ENCODE data around the gene SGCD.
"Not testable (repeated sequence)": the region's sequence is repeated elsewhere in the genome, so short reads cannot be mapped to it uniquely, and the experiment has no call there.

The SGCD gene

DNA sequence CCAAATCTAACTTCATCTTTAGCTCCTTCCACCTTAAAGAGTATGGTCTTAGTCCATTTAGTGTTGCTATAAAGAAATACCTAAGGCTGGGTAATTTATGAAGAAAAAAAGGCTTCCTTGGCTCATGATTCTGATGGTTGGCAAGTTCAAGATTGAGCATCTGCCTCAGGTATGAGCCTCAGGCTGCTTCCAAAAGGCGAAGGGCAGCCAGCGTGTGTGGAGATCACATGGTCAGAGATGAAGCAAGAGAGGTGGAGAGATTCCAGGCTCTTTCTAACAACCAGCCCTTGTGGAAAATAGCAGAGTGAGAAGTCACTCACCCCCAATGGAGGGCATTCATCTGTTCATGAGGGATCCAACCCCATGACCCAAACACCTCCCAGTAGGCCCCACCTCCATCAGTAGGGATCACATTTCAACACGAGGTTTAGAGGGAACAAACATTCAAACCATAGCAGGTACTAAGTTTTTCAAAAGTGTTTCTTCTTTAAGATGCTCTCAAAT, 225.9 kb downstream of the SGCD start:
- in situ Hi-C loops (cut with HindIII; ENCODE audit: low sequenced_read_pairs): no loop called here

DNA sequence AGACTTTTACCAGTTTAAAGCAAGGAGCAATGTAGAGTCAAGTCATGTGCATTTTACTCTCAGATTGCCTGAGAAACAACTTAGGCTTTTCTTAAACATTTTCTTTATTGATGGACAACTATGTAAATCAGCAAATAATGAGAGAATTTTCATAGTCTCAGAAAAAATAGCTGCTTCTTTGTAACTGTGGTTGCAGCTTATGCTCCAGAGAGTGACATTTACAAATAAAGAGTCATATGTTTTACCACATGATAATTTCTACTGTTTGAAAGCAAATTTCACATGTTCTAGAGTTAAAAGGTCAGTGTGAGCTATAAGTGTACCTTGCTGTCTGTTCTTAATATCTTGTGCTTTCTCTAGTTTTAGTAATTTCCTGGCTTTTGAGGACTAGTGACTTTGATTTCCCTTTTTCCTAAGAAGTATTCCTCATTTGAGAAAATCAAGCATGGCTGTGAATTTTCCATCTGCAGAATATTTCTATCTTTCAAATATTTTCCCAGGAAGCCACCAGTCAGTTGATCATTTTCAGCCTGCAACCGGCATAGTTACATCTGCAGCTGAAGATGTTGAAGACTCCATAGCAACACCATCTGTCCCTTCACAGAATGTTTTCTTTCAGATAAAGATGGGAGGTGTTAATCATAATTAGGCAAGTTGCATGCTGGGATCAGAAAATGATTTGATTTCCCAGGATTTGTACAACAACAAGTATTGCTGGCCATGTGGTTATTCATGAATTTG, 229.9 kb downstream of the SGCD start:
- in situ Hi-C loops (cut with HindIII; ENCODE audit: low sequenced_read_pairs): no loop called here

DNA sequence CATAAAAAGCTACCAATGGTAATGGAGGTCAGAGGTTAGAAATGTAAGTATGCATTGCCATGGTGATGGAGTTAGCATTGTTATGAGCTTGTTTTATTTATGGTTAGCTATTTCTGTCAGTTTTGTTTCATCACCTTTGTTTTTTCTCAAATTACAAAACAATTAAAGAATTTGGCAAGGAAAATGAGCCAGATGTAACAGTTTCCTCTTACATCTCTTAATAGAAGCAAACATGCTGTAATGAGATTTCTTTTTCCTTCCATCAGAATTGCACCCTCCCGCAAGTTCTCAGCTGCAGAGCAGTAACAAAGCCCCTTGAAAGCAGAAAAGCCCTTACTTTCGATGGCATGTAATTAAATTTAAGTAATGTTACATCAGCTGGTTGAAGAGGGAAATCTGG, 233.0 kb downstream of the SGCD start:
- in situ Hi-C loops (cut with HindIII; ENCODE audit: low sequenced_read_pairs): no loop called here

DNA sequence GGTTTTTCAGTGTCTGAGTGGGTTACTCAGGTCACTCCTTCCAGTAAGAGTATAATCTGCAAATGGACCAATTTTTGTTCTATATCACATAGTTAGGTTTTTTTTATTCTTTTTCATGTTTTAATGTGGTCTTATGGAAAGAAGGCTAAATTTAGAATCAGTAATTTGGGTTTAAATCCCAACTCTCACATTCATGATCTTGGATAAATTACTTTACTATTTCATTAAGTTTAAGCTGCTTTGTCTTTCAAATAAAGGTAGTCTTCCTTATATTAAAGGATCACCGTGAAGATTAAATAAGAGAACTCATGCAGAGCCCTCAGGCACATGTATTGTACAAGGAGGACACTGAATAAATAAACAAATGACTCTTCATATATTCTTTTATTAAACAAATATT, 234.7 kb downstream of the SGCD start:
- in situ Hi-C loops (cut with HindIII; ENCODE audit: low sequenced_read_pairs): no loop called here

DNA sequence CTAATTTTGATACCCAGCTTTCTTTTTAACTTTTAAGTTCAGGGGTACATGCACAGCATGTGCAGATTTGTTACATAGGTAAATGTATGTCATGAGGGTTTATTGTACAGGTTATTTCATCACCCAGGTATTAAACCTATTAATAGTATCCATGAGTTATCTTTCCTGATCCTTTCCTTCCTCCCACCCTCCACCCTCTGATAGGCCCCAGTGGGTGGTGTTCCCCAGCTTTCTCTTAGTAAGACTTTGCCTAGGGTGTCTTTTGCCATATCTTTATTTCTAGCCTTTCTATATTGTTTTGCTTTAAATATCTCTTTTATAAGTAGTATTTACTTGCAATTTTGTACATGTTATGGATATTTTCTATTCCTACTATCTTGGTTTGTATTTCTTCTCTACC, 243.7 kb downstream of the SGCD start:
- in situ Hi-C loops (cut with HindIII; ENCODE audit: low sequenced_read_pairs): no loop called here

DNA sequence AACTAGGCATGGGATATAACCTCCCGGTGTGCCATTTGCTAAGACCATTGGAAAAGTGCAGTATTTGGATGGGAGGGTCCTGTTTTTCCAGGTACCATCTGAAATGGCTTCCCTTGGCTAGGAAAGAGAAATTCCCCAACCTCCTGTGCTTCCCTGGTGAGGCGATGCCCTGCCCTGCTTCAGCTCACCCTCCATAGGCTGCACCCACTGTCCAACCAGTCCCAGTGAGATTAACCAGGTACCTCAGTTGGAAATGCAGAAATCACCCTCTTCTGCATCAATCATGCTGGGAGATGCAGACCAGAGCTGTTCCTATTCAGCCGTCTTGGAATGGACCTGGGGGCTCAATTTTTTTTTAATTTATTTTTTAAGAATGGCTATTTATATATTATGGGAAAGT, 254.8 kb downstream of the SGCD start:
- in situ Hi-C loops (cut with HindIII; ENCODE audit: low sequenced_read_pairs): no loop called here

DNA sequence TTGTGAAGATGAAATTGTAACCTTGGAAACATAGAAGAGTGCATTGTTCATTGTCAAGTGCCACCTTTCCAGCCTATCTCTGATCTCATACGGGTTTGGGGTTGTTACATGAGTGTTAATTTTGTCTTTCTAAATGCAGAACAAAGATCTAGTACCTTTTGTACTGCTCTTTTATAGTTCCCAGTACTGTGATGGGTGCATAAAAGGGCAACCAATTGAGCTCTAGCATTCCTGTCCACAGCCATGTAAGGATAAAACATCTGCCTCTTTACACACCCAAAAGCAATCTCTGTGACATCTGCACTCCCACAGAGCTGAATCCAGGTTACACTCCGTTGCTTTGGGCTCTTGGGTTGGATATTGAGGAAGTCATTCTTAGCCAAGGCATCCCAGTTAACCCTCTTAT, 255.2 kb downstream of the SGCD start:
- in situ Hi-C loops (cut with HindIII; ENCODE audit: low sequenced_read_pairs): no loop called here

DNA sequence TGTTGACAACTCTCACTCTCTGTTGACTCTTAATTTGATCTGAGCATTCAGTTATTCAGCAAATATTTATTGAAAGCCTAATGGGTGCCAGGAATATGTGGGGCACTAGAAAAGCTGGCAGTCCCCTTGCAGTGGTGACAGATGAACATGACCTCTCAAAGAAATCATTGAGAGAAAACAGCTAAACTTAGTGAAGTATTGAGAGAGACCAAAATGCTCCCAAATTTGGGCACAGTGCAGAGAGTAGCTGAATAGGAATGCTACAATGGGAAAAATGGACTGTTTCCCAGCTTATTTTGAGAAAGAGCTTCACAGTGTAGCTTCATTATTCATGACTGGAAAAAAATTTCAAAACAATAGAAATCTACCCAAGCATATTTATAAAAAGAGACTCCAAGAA, 257.9 kb downstream of the SGCD start:
- in situ Hi-C loops (cut with HindIII; ENCODE audit: low sequenced_read_pairs): no loop called here

DNA sequence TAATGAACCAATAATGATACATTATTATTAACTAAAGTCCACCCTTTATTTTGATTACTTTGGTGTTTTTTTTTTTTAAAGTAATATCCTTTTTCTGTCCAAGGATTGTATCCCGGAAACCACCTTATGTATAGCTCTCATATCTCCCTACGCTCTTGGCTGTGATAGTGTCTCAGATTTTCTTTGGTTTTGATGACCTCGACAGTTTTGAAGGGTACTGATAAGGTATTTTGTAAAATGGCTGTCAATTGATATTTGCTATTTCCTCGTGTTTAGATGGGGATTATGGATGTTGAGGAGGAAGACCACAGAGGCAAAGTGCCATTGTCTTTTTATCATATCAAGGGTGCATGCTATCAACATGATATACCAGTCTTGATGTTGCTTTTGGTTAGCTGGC, 259.0 kb downstream of the SGCD start:
- in situ Hi-C loops (cut with HindIII; ENCODE audit: low sequenced_read_pairs): no loop called here

DNA sequence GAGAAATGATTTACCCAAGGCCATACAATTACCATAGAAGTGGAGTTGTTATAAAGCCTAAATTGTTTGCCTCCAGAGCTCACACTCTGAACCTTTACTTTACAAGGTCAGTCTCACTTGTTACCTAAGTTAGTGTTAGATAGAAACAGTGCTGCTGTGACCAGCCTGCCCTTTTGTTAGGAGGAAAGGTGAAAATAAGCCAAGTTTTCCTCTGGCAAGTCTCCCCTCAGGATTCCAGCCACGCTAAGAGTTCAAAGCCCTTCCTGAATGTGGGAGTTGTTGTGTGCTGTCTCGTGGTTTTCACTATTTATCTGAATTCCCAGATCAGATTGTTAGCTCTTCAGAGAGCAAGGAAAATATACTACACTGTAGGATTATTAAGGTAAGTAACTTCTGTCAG, 260.0 kb downstream of the SGCD start:
- in situ Hi-C loops (cut with HindIII; ENCODE audit: low sequenced_read_pairs): no loop called here

DNA sequence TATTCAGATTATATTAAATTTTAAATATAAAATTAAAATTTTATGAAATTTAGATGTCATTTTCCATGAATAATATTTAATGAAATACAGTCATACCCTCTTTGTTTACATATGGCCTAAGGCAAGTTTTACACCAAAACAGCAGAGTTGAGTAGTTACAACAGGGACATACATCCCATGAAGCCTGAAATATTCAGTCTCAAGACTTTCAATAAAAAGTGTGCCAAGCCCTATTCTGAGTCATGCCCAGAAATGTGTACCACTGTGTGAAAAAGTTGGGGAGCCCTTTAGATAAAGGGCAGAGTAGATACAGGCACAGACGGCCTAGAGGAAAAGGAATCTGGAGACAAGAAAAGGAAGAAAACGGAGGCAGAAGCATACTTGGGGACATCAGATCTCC, 261.3 kb downstream of the SGCD start:
- in situ Hi-C loops (cut with HindIII; ENCODE audit: low sequenced_read_pairs): no loop called here

DNA sequence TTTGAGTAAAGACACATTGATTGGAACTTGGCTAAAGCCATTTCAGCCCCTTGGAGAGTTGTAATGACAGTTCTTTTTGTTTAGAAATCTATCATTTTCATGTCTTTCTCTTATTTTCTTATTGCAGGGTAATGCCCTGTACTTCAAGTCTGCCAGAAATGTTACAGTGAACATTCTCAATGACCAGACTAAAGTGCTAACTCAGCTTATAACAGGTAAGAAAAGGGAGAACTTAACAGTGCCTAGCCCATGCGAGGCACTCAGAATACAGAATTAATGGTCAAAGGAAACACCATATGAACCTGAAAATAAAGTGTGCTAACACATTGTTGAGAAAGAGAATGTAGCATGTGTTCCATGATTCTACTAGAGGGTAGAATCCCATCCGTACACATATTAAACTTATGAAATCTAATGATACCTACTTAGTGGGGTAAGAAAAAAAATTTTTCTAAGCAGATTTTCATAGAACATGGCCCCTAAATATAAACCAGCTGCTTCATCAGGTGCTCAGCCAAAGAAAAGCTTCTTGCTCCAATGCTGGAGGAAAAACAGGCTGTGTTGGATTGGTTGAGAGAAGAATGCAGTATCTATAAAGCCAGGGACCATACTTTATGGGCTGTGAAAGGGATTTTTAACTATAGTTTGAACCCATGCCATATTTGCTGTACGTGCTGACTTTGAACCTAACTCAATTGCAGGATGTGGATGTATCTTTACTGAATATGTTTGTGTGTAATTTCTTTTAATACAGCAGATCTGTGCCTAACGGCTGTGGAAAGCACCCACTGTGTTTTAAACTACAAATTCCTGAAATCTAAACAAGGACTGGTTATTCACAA, 262.4 kb downstream of the SGCD start:
- in situ Hi-C loops (cut with HindIII; ENCODE audit: low sequenced_read_pairs): no loop called here

DNA sequence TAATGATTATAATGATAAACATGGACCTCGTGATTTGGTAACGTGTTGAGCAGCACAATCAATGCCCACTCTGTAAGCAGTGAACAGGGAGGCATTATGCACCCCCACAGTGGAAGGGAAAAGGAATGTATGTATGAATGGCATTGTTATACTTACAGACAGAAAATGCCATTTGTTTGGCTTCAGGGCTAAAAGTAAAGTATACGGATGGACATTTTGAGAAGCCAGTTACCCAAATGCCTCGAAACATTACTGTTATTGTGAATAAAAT, 262.9 kb downstream of the SGCD start:
- in situ Hi-C loops (cut with HindIII; ENCODE audit: low sequenced_read_pairs): no loop called here

DNA sequence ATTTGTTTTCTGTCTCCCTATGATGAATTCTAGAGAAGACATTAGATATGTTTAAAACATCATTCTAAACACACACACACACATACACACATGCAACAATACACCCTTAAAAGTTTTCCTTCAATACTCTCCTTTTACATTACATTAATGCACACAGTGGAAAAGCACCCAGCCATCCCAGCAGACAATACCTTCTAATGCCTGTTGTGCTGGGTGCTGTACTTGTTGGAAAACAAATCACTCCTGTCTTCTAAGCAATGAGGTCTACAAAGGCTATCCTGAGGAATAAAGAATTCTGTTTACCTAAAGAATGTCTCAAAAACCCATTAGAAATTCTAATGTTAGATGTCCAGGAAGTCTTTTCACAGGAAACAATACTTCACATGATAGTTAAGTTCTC, 264.0 kb downstream of the SGCD start:
- in situ Hi-C loops (cut with HindIII; ENCODE audit: low sequenced_read_pairs): no loop called here

DNA sequence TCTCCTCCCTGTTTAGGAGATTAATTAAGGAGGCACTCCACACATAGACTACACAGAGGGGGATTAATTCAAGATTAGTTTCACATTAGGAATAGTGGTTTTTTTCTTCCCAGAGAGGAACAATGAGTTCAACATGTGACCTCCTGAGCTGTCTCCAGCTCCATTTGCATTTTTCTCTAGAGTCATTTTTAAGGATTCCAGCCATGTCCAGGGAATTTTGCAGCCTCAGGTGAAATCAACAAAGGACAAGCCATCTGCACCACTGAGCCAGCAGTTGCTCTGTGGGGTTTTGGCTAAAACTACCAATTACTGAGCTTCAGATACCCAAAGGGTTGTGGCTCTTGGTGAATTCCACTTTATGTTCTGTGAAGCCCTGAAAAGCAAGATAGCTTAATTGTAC, 264.7 kb downstream of the SGCD start:
- in situ Hi-C loops (cut with HindIII; ENCODE audit: low sequenced_read_pairs): no loop called here

DNA sequence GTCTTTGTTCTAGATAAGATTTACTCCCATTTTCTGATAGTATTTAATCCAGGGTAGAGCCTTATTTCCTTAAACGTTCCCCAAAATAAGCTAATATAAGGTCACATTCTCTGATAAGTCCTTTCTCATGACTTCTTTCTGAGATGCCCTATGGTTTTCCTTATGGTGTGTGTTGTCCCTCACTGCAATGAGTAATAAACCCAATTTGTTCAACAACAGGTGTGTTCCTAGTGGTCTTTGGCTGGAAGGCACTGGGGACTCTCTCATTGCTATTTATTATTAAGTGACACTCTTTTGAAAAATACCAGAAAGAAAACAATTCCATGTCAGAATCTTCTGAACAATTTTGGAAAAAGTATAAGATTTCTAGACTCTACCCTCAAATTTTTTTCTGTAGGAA, 266.6 kb downstream of the SGCD start:
- in situ Hi-C loops (cut with HindIII; ENCODE audit: low sequenced_read_pairs): no loop called here

DNA sequence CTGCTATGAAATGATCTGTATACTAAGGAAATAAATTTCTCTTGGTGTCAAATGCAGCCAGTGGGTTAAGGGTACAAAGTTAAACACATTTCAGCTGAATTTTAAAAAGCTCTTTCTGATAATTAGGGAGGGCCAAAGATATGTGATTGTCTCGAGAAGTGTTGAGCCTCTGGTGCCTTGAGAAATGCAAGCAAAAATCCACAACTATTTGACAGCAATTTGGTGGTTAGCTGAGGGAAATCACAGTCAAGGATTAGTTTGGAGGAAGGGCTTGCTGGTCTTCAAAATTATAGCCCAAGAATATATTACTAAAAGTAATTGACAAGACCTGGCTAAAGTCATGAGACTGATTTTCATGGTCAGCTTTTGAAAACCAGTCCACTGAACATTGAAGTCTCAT, 267.4 kb downstream of the SGCD start:
- in situ Hi-C loops (cut with HindIII; ENCODE audit: low sequenced_read_pairs): no loop called here

DNA sequence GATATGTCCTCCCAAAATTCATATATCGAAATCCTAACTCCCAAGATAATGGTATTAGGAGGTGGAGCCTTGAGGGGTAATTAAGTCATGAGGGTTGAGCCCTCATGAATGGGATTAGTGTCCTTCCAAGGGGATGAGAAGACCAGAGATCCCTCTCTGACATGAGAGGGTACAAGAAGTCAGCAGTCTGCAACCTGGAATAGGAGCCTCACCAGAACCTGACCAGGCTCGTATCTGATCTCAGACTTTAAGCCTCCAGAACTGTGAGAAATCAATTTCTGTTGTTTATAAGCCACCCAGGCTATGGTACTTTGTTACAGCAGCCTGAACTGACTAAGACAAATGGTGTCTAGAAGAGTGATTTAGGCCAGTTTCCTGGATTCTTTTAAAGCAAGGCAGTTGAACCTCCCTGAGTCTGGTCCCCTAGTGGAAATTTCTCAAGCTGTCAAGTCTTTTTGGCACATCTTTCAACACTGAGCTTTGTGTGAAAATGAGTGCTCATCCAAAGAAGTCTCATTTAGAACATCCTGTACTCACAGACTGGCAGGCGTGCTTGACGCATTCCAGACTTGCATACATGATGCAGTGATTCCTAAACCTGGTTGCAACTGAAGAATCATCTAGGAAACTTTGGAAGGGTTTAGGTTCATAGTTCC, 268.3 kb downstream of the SGCD start:
- in situ Hi-C loops (cut with HindIII; ENCODE audit: low sequenced_read_pairs): no loop called here

DNA sequence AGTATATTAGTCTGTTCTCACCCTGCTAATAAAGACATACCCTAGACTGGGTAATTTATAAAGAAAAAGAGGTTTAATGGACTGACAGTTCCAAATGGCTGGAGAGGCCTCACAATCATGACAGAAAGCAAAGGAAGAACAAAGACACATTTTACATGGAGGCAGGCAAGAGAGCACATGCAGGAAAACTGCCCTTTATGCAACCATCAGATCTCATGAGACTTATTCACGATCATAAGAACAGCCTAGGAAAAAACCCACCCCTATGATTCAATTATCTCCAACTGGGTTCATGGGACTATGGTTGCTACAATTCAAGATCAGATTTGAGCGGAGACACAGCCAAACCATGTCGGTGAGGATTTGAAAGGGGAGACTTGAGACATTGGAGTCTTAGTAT, 270.3 kb downstream of the SGCD start:
- in situ Hi-C loops (cut with HindIII; ENCODE audit: low sequenced_read_pairs): no loop called here

DNA sequence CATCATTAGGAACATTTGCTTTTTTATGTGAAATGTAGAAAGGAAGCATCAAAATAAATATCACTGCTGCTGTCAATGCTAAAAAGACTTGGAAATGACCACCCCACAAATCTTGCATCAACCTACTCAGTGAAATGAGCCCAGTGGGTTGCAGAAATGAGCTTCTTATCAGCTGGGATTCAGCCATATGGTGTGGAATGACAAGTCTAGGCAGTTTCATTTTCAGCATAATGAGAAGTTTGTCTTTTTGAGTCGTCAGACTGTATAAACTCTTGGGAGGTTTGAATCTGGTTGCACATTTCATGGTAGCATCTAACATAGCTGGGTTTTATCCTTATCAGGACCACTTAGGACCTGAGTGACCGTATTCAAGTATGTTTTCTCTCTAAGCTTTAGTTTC, 272.0 kb downstream of the SGCD start:
- in situ Hi-C loops (cut with HindIII; ENCODE audit: low sequenced_read_pairs): no loop called here

DNA sequence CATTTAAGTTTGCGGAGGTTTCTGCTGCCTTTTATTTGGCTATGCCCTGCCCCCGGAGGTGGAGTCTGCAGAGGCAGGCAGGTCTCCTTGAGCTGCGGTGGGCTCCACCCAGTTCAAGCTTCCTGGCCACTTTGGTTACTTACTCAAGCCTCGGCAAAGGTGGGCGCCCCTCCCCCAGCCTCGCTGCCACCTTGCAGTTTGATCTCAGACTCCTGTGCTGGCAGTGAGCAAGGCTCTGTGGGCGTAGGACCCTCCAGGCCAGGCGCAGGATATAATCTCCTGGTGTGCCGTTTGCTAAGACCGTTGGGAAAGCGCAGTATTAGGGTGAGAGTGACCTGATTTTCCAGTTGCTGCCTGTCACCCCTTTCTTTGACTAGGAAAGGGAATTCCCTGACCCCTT, 283.6 kb downstream of the SGCD start:
- in situ Hi-C loops (cut with HindIII; ENCODE audit: low sequenced_read_pairs): not testable (repeated sequence)

DNA sequence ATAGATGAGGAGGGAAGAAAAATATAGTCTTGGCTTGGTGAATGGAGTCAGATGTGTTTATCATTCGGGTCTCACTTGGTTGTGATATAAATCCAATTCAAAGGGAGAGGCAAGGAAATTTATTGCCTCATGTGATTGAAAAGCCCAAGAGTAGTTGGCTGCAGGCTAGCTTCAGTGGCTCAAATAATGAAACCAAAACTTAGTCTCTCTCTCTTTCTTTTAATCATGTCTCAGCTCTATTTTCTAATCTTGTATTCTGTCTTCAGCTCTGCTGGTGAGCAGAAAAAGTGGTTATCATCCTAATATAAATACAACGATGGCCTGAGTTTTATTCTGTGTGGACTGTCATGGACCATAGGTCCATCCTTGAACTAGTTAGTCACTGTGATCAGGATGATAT, 288.9 kb downstream of the SGCD start:
- in situ Hi-C loops (cut with HindIII; ENCODE audit: low sequenced_read_pairs): no loop called here

Measured in endothelial cell of hepatic sinusoid (primary cell).